Activated CD4-positive, alpha-beta memory T cell treated with anti-CD3 and anti-CD28 coated beads for 36 hours (primary cell): ENCODE data around the gene PTGER2. TPM values are rescaled to one million over a fixed set of nuclear protein-coding genes. Genes with fewer than 3 reads are reported as not detected.

Source experiments
- CTCF ChIA-PET: fragments of 350-600 bp; sonication (Branson Sonifier 250); formaldehyde crosslinking; loops from one replicate; lab custom pipeline; 2021; ENCODE audit warnings: antibody characterized with exemption, inconsistent platforms; lab: Charles Lee
- POLR2A ChIA-PET: fragments of 350-600 bp; sonication (Branson Sonifier 250); formaldehyde crosslinking; loops from one replicate; lab custom pipeline; 2021; ENCODE audit warnings: antibody characterized with exemption; lab: Charles Lee
- DNase-seq: peaks from one replicate; pipeline ENCODE4 v3.0.0-alpha.2; 2020
- H3K27ac Mint-ChIP-seq: one replicate; pipeline ENCODE4 v1.8.0; 2021; ENCODE audit warnings: mixed read lengths
- H3K27me3 Mint-ChIP-seq: one replicate; pipeline ENCODE4 v1.8.0; 2021; ENCODE audit warnings: mixed read lengths
- H3K36me3 Mint-ChIP-seq: one replicate; pipeline ENCODE4 v1.8.0; 2021; ENCODE audit warnings: mixed read lengths
- H3K4me1 Mint-ChIP-seq: one replicate; pipeline ENCODE4 v1.8.0; 2021; ENCODE audit warnings: low read depth, mixed read lengths
- H3K4me3 Mint-ChIP-seq: one replicate; pipeline ENCODE4 v1.8.0; 2021; ENCODE audit warnings: mild to moderate bottlenecking, mixed read lengths
- H3K9me3 Mint-ChIP-seq: one replicate; pipeline ENCODE4 v1.8.0; 2021; ENCODE audit warnings: mixed read lengths
- intact Hi-C: fragments of 100-400 bp; cut with micrococcal nuclease; formaldehyde crosslinking; loops from one replicate; pipeline ENCODE4 v1.15.1; 2023
- total RNA-seq, 2 experiments: library from RNA; stranded (reverse); gene quantifications; one replicate each; pipeline ENCODE4 v1.2.3, GENCODE V29; 2021

PTGER2 gene
- total RNA-seq, 2 experiments from 2014 or later, result 10.7 to 12.9 TPM

GRCh38 chr14:52307376-52307775, 6.7 kb upstream of the PTGER2 start:
- H3K27me3 Mint-ChIP-seq, result no peaks in the 10 kb centered on the region
- peaks cover 62% of the 10 kb centered on the region for H3K4me1 Mint-ChIP-seq
- H3K4me3 Mint-ChIP-seq, result no peak overlapping the region
- intact Hi-C loops, result no loop called here
- H3K27ac Mint-ChIP-seq, result peak overlapping the region; percentile 64
- no peak for DNase-seq
- H3K9me3 Mint-ChIP-seq, result no peaks in the 10 kb centered on the region
- ChIA-PET POLR2A (no interaction called here), CTCF (interaction anchor here (0.6 to 1.0 kb wide), 2 partner anchors 19 to 654 kb away, joined by 3 read pairs; no protein-coding TSS in a partner anchor)
- H3K36me3 Mint-ChIP-seq, result no peaks in the 10 kb centered on the region

DNA sequence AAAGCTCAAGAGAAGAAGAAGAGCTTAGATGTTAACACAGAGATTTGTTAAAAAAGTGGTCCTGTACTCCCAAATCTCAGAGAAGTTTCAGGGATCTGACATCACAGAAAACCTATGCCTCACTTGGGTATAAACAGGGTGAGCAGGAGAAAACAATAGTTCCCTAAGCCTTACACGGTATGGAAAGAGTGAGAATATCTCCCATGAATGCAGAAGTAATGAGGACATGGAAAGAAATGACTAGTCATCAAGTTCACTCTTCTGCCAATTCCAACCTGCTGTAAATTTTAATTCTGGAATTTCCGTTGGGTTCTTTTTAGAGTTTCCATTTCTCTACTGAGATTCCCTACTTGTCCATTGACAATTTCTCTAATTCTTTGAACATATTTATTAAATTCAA, 6.2 kb upstream of the PTGER2 start:
- H3K27ac Mint-ChIP-seq, result peak overlapping the region; percentile 64
- intact Hi-C loops, result no loop called here
- H3K27me3 Mint-ChIP-seq, result no peaks in the 10 kb centered on the region
- CTCF ChIA-PET, result no interaction called here
- POLR2A ChIA-PET, result no interaction called here
- no peaks in the 10 kb centered on the region for H3K36me3 Mint-ChIP-seq
- H3K4me1 Mint-ChIP-seq, result peaks cover 64% of the 10 kb centered on the region
- H3K4me3 Mint-ChIP-seq, result no peak overlapping the region
- no peak for DNase-seq
- H3K9me3 Mint-ChIP-seq, result no peaks in the 10 kb centered on the region

DNA sequence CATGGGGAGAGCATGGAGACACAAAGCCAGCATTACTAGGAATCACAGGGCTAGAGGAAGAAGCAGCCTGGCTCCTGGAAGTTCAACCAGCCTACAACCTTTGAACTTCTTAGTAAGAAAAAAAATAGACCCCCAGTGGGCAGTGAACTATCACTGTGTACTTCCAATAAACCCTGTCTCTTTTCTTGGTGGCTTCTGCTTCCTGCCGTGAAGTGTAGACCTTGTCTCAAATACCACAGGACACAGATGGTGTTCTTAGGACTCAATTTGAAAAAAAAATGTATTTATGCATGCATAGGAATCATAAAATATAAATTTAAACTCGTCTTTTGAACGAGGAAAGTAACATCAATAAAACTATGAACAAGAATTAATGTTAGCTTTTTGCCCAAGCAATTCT, 3.6 kb upstream of the PTGER2 start:
- H3K27ac Mint-ChIP-seq, result no peak overlapping the region
- ChIA-PET POLR2A (no interaction called here), CTCF (interaction anchor here (0.6 to 6.2 kb wide), 4 partner anchors 8 to 459 kb away, joined by 3 to 28 read pairs (median 3); no protein-coding TSS in a partner anchor)
- no peaks in the 10 kb centered on the region for H3K9me3 Mint-ChIP-seq
- peaks cover 3% of the 10 kb centered on the region for H3K27me3 Mint-ChIP-seq
- H3K4me1 Mint-ChIP-seq, result peaks cover 61% of the 10 kb centered on the region
- DNase-seq, result no peak
- intact Hi-C loops, result loop anchor here (10.0 kb wide), 1 partner anchor 394 kb away; the partner anchor contains the start of gene PSMC6
- H3K4me3 Mint-ChIP-seq, result no peak overlapping the region
- no peaks in the 10 kb centered on the region for H3K36me3 Mint-ChIP-seq

DNA sequence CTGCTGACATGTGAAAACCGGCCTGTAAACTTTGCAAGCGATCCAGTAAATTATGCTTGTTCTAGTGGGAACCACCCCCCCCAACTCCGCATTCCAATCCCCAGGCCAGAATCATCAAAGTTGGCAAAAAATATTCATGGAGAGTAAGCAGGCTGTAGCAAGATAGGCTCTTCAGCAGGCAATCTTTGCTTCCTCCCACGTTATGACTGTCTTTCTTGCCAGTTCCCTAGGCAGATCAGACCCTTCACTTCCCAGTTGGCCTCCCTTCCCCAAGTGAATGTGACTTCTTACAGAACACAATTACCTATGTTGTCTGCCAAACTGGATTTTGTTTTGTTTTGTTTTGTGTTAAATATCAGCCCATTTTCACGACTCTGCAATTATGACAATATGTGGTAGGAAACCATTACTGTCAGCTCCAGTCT, 1.2 kb upstream of the PTGER2 start:
- ChIA-PET CTCF (interaction anchor here (0.8 to 6.2 kb wide), 3 partner anchors 13 to 65 kb away, joined by 3 to 28 read pairs (median 4); no protein-coding TSS in a partner anchor), POLR2A (interaction anchor here (0.7 to 3.5 kb wide), 3 partner anchors 12 to 101 kb away, joined by 3 to 23 read pairs (median 4); no protein-coding TSS in a partner anchor)
- no peak for DNase-seq
- Mint-ChIP-seq H3K36me3 (no peaks in the 10 kb centered on the region), H3K27me3 (peaks cover 4% of the 10 kb centered on the region), H3K9me3 (no peaks in the 10 kb centered on the region), H3K4me1 (peaks cover 70% of the 10 kb centered on the region), H3K27ac (peak overlapping the region; percentile 90), H3K4me3 (peak overlapping the region; percentile 97)
- intact Hi-C loops, result loop anchor here (1.0 to 10.0 kb wide), 2 partner anchors 39 to 392 kb away; partner anchors contain the start of gene PSMC6

DNA sequence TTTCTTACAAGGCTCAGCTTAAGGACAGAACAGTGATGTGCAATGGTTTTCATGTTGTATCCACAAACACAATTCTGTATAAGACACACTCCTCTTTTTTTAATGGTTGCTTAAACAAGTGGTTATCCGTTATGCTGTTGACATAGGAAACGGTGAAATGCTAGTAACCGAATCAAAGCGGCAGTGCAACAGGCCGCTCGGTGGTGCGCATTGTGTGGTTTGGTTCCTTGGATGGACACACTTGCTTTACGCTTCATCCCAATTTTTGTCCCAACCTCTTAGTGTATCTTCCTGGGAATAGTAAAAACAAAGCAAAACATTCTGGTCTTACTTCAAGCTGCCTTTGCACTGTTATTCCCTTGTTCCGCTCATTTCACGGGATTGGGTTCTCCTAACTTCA, 650 bp upstream of the PTGER2 start:
- H3K4me1 Mint-ChIP-seq, result peaks cover 68% of the 10 kb centered on the region
- no peaks in the 10 kb centered on the region for H3K9me3 Mint-ChIP-seq
- intact Hi-C loops, result loop anchor here (1.0 to 10.0 kb wide), 2 partner anchors 39 to 391 kb away; partner anchors contain the start of gene PSMC6
- peak overlapping the region; percentile 97 for H3K4me3 Mint-ChIP-seq
- peaks cover 4% of the 10 kb centered on the region for H3K27me3 Mint-ChIP-seq
- ChIA-PET CTCF (interaction anchor here (1.3 to 6.2 kb wide), 2 partner anchors 12 to 13 kb away, joined by 4 to 28 read pairs; no protein-coding TSS in a partner anchor), POLR2A (interaction anchor here (0.7 to 3.5 kb wide), 7 partner anchors 8 to 239 kb away, joined by 3 to 23 read pairs (median 6); partner anchors contain the start of genes GPR137C and TXNDC16)
- peak overlapping the region; percentile 90 for H3K27ac Mint-ChIP-seq
- DNase-seq, result no peak
- no peaks in the 10 kb centered on the region for H3K36me3 Mint-ChIP-seq

DNA sequence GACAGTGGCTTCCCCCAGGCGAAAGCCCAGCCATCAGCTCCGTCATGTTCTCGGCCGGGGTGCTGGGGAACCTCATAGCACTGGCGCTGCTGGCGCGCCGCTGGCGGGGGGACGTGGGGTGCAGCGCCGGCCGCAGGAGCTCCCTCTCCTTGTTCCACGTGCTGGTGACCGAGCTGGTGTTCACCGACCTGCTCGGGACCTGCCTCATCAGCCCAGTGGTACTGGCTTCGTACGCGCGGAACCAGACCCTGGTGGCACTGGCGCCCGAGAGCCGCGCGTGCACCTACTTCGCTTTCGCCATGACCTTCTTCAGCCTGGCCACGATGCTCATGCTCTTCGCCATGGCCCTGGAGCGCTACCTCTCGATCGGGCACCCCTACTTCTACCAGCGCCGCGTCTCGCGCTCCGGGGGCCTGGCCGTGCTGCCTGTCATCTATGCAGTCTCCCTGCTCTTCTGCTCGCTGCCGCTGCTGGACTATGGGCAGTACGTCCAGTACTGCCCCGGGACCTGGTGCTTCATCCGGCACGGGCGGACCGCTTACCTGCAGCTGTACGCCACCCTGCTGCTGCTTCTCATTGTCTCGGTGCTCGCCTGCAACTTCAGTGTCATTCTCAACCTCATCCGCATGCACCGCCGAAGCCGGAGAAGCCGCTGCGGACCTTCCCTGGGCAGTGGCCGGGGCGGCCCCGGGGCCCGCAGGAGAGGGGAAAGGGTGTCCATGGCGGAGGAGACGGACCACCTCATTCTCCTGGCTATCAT, 663 bp downstream of the PTGER2 start:
- H3K4me3 Mint-ChIP-seq, result peak overlapping the region; percentile 97
- intact Hi-C loops, result loop anchor here (1.0 to 10.0 kb wide), 3 partner anchors 11 to 390 kb away; partner anchors contain the start of genes GPR137C, PSMC6 and TXNDC16
- CTCF ChIA-PET, result interaction anchor here (0.7 to 6.2 kb wide), 3 partner anchors 15 to 143 kb away, joined by 3 to 28 read pairs (median 18); no protein-coding TSS in a partner anchor
- peaks cover under 1% of the 10 kb centered on the region for H3K36me3 Mint-ChIP-seq
- H3K4me1 Mint-ChIP-seq, result peaks cover 71% of the 10 kb centered on the region
- no peaks in the 10 kb centered on the region for H3K9me3 Mint-ChIP-seq
- POLR2A ChIA-PET, result interaction anchor here (1.0 to 3.5 kb wide), 6 partner anchors 9 to 238 kb away, joined by 3 to 23 read pairs (median 8); partner anchors contain the start of genes GPR137C and TXNDC16
- peak; percentile 55 for DNase-seq
- peak overlapping the region; percentile 85 for H3K27ac Mint-ChIP-seq
- H3K27me3 Mint-ChIP-seq, result peaks cover 6% of the 10 kb centered on the region

- intact Hi-C loops, result loop anchor here (1.0 to 10.0 kb wide), 3 partner anchors 10 to 389 kb away; partner anchors contain the start of genes GPR137C, PSMC6 and TXNDC16
- H3K27ac Mint-ChIP-seq, result peak overlapping the region; percentile 85
- H3K4me1 Mint-ChIP-seq, result peaks cover 72% of the 10 kb centered on the region
- POLR2A ChIA-PET, result interaction anchor here (2.7 to 3.5 kb wide), 3 partner anchors 11 to 237 kb away, joined by 9 to 23 read pairs (median 11); partner anchors contain the start of genes GPR137C and TXNDC16
- peak overlapping the region; percentile 97 for H3K4me3 Mint-ChIP-seq
- peaks cover 6% of the 10 kb centered on the region for H3K36me3 Mint-ChIP-seq
- H3K27me3 Mint-ChIP-seq, result peaks cover 6% of the 10 kb centered on the region
- CTCF ChIA-PET, result interaction anchor here (1.1 to 3.8 kb wide), 2 partner anchors 10 to 15 kb away, joined by 3 to 18 read pairs; no protein-coding TSS in a partner anchor
- H3K9me3 Mint-ChIP-seq, result no peaks in the 10 kb centered on the region
- no peak for DNase-seq
Measured at GRCh38 chr14:52315355-52315718, 1.2 kb downstream of the PTGER2 start.

- H3K4me3 Mint-ChIP-seq, result peak overlapping the region; percentile 40
- H3K27me3 Mint-ChIP-seq, result peaks cover 6% of the 10 kb centered on the region
- peak overlapping the region; percentile 46 for H3K27ac Mint-ChIP-seq
- H3K4me1 Mint-ChIP-seq, result peaks cover 64% of the 10 kb centered on the region
- intact Hi-C loops, result loop anchor here (5.0 to 10.0 kb wide), 2 partner anchors 234 to 387 kb away; partner anchors contain the start of genes GPR137C, PSMC6 and TXNDC16
- no peak for DNase-seq
- CTCF ChIA-PET, result interaction anchor here (0.9 to 3.8 kb wide), 7 partner anchors 9 to 86 kb away, joined by 3 to 18 read pairs (median 3); no protein-coding TSS in a partner anchor
- POLR2A ChIA-PET, result interaction anchor here (2.9 kb wide), 1 partner anchor 9 kb away, joined by 12 read pairs; no protein-coding TSS in a partner anchor
- peaks cover 28% of the 10 kb centered on the region for H3K36me3 Mint-ChIP-seq
- H3K9me3 Mint-ChIP-seq, result peaks cover 17% of the 10 kb centered on the region
Measured at GRCh38 chr14:52318062-52318461, 4.0 kb downstream of the PTGER2 start.

DNA sequence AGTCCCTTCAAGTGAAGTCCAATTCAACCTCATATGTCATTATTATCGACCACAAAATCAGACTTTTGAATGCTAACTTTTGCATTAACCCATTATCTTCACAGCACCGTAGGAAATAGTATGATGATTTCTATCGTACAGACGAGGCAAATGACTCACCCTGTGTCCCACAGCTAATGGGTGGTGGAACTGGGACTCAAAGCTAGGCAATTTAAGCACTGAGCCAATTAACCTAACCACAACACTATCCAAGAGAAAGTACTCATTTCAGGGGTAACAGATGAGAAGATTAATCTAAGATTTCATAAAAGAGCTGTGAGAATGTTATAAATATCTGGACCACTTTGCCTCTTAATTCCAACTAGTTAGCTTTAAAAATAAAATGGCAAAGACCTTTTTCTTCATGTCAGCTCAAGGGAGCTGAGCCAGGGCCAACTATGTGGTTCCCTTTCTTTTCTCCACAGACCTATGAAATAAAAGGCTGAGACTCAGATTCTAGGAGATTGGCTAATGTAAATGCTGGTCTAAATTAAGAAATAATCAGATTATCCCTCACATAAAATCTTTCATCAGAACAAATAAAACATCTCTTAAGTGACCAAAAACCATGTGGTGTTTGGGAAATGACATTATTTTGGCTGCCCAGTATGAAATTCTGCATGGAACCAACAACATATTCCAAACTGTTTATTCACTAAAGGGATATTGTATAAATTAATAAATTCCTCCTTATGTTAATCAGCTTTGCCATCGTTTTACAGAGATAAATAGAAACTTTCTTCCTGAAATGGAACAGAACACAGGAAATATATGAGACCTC, 4.9 kb downstream of the PTGER2 start:
- peaks cover 58% of the 10 kb centered on the region for H3K4me1 Mint-ChIP-seq
- ChIA-PET CTCF (interaction anchor here (0.9 to 3.8 kb wide), 7 partner anchors 8 to 82 kb away, joined by 3 to 18 read pairs (median 3); no protein-coding TSS in a partner anchor), POLR2A (interaction anchor here (2.9 kb wide), 1 partner anchor 8 kb away, joined by 12 read pairs; no protein-coding TSS in a partner anchor)
- DNase-seq, result no peak
- H3K9me3 Mint-ChIP-seq, result peaks cover 22% of the 10 kb centered on the region
- peak overlapping the region; percentile 44 for H3K4me3 Mint-ChIP-seq
- intact Hi-C loops, result loop anchor here (5.0 to 10.0 kb wide), 2 partner anchors 233 to 386 kb away; partner anchors contain the start of genes GPR137C, PSMC6 and TXNDC16
- H3K36me3 Mint-ChIP-seq, result peaks cover 37% of the 10 kb centered on the region
- H3K27me3 Mint-ChIP-seq, result peaks cover 6% of the 10 kb centered on the region
- H3K27ac Mint-ChIP-seq, result peak overlapping the region; percentile 49

- H3K4me1 Mint-ChIP-seq, result peaks cover 67% of the 10 kb centered on the region
- peaks cover 6% of the 10 kb centered on the region for H3K27me3 Mint-ChIP-seq
- no peak for DNase-seq
- ChIA-PET POLR2A (no interaction called here), CTCF (interaction anchor here (2.0 kb wide), 1 partner anchor 32 kb away, joined by 4 read pairs; no protein-coding TSS in a partner anchor)
- no peak overlapping the region for H3K4me3 Mint-ChIP-seq
- H3K9me3 Mint-ChIP-seq, result peaks cover 22% of the 10 kb centered on the region
- peaks cover 37% of the 10 kb centered on the region for H3K36me3 Mint-ChIP-seq
- no peak overlapping the region for H3K27ac Mint-ChIP-seq
- intact Hi-C loops, result loop anchor here (5.0 to 10.0 kb wide), 2 partner anchors 232 to 385 kb away; partner anchors contain the start of genes GPR137C, PSMC6 and TXNDC16
Measured at GRCh38 chr14:52319919-52320318, 5.8 kb downstream of the PTGER2 start.
